GM18526 (cell line): ENCODE results near the gene PDGFA.

ENCODE experiments used
- POLR2A ChIP-seq: IDR thresholded peaks from 3 replicates; pipeline ENCODE4 v1.6.1; 2011; ENCODE audit not compliant: insufficient read length; ENCODE audit errors: extremely low read depth

Gene PDGFA

GRCh38 chr7:514651-515598, 4.7 kb downstream of the PDGFA start:
- TF ChIP-seq POLR2A: no peak

- no peak for TF ChIP-seq POLR2A
These were observed 5.4 kb downstream of the PDGFA start for GRCh38 chr7:514242-514641.

- no peak for TF ChIP-seq POLR2A
These were observed 6.0 kb downstream of the PDGFA start for GRCh38 chr7:513521-514166.

DNA sequence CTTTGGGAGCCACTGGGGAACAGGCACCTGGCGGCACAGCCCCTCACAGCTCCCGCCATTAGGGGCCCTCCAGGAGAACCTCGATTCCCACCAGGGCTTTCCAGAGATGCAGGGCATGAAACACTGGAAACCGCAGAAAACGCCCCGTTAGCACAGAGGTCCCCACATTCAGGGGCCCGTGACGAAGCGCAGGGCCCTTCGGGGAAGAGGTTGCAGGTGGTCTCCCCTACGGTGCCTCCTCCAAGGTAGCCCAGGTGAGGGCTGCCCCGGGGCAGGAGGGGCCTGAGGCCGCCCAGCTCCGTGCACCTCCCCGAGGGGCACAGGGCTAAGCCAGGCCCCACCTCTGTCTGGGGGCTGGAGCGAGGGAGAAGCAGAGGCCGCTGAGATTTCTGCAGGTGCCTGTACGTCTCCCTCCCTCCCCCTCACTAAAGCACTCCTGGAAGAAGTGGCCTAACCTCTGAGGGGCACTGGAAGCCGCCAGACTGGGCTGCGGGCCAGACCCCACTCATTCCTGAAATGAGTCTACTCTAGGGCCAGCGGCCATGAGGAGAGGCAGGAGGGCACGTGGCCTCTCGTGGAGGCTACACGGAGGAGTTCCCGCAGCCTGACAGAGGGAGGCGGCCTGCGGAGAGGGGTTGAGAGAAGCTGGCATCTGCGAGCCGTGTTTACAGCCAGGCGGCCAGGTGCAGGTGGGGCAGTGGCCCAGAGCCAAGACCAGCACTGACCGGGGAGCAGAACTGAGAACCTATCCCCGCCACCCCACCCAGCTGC, 6.9 kb downstream of the PDGFA start:
- TF ChIP-seq POLR2A: no peak

DNA sequence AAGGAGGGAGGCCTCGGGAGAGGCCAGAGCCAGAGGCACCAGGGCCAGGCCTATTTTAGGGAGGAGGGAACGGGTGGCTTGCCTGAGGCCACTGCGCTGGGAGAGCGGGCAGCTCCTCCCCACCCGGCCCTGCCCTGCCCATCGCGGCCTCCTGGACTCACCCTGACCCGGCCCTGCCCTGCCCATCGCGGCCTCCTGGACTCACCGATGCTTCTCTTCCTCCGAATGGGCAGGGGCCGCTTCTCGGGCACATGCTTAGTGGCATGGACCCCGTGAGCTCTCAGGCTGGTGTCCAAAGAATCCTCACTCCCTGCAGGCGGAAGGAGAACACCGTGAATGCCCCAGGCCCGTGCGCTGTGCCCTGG, 7.5 kb downstream of the PDGFA start:
- no peak for TF ChIP-seq POLR2A

DNA sequence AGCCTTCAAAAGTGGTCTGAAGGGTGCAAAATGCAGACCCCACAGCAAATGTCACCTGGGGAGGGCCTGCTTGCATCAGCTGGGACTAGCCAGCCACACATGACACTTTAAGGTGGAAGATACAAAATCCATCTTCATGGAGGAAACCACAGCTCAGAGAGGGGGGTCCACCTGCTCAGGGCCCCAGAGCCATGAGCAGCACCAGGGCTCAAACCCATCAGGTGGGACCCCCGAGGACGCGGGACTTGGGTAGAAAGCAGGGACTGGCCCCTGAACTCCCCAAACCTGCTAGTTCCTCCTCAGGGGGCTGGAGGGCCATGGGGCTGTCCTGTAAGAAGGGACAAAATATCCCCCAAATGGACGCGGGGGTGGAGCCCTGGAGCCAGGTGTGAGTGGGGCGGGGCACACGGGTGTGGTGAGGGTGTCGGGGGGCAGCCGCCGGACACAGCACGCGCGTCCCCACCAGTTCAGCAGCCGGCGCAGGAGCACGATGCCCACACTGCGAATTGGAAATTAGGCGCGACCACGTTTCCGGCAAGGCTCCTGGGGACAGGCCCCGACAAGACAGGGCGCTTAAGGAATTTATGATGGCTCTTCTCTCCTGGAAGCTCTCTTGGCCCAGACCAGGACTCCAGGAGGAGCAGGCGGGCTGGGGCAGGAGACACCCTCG, 8.0 kb downstream of the PDGFA start:
- no peak for TF ChIP-seq POLR2A

GRCh38 chr7:510782-511281, 8.8 kb downstream of the PDGFA start:
- no peak for TF ChIP-seq POLR2A

- TF ChIP-seq POLR2A: no peak
These were observed 9.5 kb downstream of the PDGFA start for GRCh38 chr7:510131-510481.

DNA sequence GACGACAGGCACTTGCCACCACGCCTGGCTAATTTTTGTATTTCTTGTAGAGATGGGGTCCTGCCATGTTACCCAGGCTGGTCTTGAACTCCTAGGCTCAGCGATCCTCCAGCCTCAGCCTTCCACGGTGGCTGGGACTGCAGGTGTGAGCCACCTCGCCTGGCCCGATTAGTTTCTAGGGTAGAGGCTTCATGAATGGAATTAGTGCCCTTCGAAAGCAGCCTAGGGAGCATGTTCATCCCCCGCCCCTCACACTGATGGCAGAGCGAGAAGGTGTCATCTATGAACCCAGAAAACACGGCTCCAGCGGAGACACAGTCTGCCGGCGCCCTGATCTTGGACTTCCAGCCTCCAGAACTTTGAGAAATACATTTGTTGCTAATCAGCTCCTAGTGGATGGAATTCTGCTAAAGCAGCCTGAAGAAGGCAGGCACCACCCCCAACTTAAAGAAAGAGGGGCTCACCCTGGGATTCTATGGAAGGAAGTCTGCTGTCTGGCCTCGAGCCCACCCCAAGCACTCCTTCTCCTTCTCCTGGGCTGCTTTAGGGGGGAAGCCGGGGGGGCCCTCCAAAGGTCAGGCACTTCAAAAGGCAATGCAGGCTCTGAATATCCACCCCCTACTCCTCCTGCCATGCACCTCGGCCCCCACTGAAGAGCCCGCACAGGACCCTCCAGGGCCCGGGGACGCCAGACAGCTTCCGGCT, 10.1 kb downstream of the PDGFA start:
- no peak for TF ChIP-seq POLR2A

DNA sequence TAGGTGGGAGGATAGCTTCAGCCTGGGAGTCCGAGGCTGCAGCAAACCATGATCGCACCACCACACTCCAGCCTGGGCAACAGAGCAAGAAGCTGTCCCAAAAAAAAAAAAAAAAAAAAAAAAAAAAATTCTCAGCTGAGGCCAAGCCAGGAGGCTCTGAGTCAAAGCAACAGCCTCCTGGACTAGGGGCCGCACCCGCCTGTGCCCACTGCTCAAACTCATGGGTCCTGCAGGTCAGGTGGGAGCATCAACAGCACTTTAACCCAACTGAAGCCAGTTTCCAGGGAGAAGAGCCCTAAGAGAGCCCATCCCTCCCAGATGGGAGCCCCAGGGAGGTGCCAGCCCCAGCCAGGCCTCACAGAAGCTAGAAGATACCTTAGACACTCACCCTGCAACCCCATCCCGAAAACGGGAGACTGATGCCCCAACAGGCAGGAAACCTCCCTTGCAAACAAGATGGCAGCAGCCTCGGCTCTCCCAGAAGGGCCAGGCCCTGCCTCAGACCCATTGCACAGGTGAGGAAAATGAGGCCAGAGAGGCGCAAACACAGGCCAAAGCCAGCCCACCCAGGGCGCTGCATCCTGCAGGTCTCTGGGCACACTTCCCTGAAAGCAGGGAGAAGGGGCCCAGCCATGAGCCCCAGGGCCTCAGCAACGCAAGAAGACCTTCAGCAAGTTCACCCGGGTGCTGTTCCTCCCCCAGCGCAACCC, 11.0 kb downstream of the PDGFA start:
- no peak for TF ChIP-seq POLR2A

DNA sequence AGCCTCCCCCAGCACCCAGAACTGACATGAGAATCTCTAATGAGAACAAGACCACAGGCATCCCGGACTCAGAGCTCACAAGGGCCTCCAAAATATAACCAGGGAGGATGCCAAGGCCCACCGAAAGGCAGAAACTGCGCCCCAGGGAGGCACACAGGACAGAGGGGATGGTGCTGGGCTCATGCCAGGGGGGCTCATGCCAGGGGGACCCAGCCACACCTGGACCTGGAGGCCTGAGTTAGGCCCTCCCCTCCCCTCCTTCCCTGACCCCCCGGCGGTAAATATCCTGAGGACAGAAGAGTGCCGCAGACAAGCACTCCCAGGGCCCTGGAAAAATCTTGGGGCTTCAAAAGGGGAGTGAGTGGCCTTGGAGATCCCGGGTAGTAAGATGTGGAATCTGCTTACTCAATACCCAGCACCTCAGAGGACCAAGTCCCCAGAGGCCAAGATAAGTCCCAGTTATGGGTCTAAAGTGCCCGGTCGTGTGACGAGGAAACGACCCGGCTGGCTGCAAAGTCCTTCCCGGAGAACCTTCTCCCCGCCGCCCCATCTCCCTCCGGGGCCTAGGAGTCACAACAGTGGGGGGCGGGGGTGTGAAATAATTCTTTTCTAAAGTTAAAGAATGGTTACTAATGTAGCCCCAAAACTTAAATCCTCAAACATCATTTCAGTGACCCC, 11.9 kb downstream of the PDGFA start:
- no peak for TF ChIP-seq POLR2A

- TF ChIP-seq POLR2A: no peak
These were observed 12.6 kb downstream of the PDGFA start for GRCh38 chr7:506921-507622.

DNA sequence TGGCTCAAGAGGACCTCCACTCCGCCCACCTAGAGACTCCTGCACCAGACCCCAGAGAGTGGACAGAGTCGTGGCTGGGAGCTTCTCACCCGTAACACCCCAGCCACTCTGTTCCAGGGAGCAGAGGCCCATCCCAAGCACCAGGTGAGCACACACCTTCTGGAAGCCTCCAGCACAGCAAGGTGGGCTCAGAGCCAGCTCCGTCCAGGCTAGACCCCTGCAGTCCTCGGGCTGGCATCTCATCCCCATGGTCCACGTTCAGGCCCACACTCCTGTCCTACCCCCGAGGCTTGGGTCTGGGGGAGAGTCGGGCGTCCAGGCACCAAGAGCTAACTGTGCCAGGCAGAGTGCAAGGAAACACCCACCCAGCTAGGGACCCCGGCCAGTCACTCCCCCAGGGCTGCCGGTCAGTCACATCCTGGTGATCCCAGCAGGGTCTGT, 13.2 kb downstream of the PDGFA start:
- no peak for TF ChIP-seq POLR2A
